ENCODE measurements around the gene CRYAA. TPM values are rescaled to one million over a fixed set of nuclear protein-coding genes. Genes with fewer than 3 reads are reported as not detected.

Gene CRYAA
- total and polyA plus RNA-seq, 2 of the 8 experiments (the other 6 are each of a cell fraction or from before 2014, with no cell fraction given), result not detected

GRCh38 chr21:43187715-43188114 lies 18.9 kb downstream of the CRYAA start:
- Histone ChIP-seq H3K18ac (ENCODE audit: extremely low read depth, low read length) (no peak overlapping the region), H3K23me2 (ENCODE audit: low read depth, low read length) (no peaks in the 10 kb centered on the region), H2BK120ac (replicated peaks; ENCODE audit: low read depth, low read length) (no peak overlapping the region), H2BK15ac (ENCODE audit: low read length) (no peak overlapping the region), H3K27ac (ENCODE audit: low read depth, low read length) (no peak overlapping the region), H3K23ac (ENCODE audit: insufficient read length) (peak overlapping the region; percentile 92), H4K20me1 (replicated peaks in 1 of 2; ENCODE audit: control insufficient read depth in 1 of 2, insufficient read depth in 2 of 2, low read length in 2 of 2) (peaks cover 0 to 3% of the 10 kb centered on the region in 2 experiments), H3K9me3 (ENCODE audit: insufficient read depth in 2 of 2, low read depth in 1 of 2, low read length in 1 of 2) (no peaks in the 10 kb centered on the region), H3K56ac (replicated peaks; ENCODE audit: insufficient read length, low read depth, low read length) (no peak overlapping the region), H3K9ac (replicated peaks in 1 of 4; ENCODE audit: extremely low read depth in 1 of 4, low read depth in 3 of 4, low read length in 3 of 4) (peak overlapping the region in 1 of 4 experiments; percentile 24; a peak in 1 of 7 replicates), H4K8ac (ENCODE audit: extremely low read depth, insufficient read depth, low read length) (no peak overlapping the region), H3K4me1 (replicated peaks in 1 of 4; ENCODE audit: control insufficient read depth in 3 of 4, insufficient read depth in 4 of 4, low read length in 3 of 4) (0 out of 7 replicates have a peak, but pooled peaks cover 0 to 2% (median 0%) of the 10 kb centered on the region in 4 experiments), H2BK20ac (ENCODE audit: low read length) (no peak overlapping the region), H3K14ac (ENCODE audit: insufficient read length) (no peak overlapping the region), H3K27me3 (replicated peaks in 1 of 4; ENCODE audit: control insufficient read depth in 3 of 4, extremely low read depth in 1 of 4, insufficient read depth in 3 of 4, low read length in 3 of 4) (no peaks in the 10 kb centered on the region), H3K79me2 (ENCODE audit: control insufficient read depth in 1 of 2, insufficient read depth in 2 of 2, low read length in 2 of 2) (no peaks in the 10 kb centered on the region), H2BK5ac (ENCODE audit: low read depth, low read length) (no peak overlapping the region), H3K4me2 (ENCODE audit: insufficient read depth in 1 of 2, low read depth in 2 of 2, low read length in 2 of 2) (no peak overlapping the region), H2AFZ (ENCODE audit: low read length) (no peak overlapping the region), H3K79me1 (ENCODE audit: low read depth, low read length) (no peaks in the 10 kb centered on the region), H3K4me3 (ENCODE audit: extremely low read depth in 1 of 4, insufficient read depth in 2 of 4, low read depth in 3 of 4, low read length in 4 of 4) (no peak overlapping the region), H3K4ac (replicated peaks; ENCODE audit: insufficient read length, low read depth, low read length) (peak overlapping the region; percentile 85), H3K36me3 (ENCODE audit: control insufficient read depth in 2 of 4, insufficient read depth in 4 of 4, low read length in 3 of 4) (no peaks in the 10 kb centered on the region), H4K5ac (ENCODE audit: insufficient read length, low read depth, low read length) (no peak overlapping the region), H4K91ac (replicated peaks; ENCODE audit: insufficient read length, low read length) (peak overlapping the region; percentile 93), H2AK5ac (ENCODE audit: low read depth, low read length) (no peak overlapping the region), H2BK12ac (ENCODE audit: low read depth, low read length) (no peak overlapping the region)
- DNase-seq (ENCODE audit: low read depth in 1 of 2, low spot score in 2 of 2), result no peak
- no peak for FAIRE-seq
- ChIA-PET CTCF (ENCODE audit: partially characterized antibody) (no interaction called here), POLR2A (ENCODE audit: partially characterized antibody) (no interaction called here)
- WGBS, 2 experiments (ENCODE audit: extremely low coverage in 1 of 2, insufficient coverage in 1 of 2, insufficient read length in 1 of 2, insufficient replicate concordance in 2 of 2, low coverage in 1 of 2, low lambda C conversion rate in 2 of 2, missing lambda C conversion rate in 1 of 2), result 96% methylated on average over 4 of the region's 4 CpGs; no CpG with 5 or more reads in 1 of the 2 experiments
- TF ChIP-seq TAF1 (IDR thresholded peaks at IDR 0.05; ENCODE audit: low read depth, low read length) (no peak), KDM5A (IDR thresholded peaks at IDR 0.05; ENCODE audit: low read length) (no peak), CTBP2 (IDR thresholded peaks at IDR 0.05; ENCODE audit: borderline replicate concordance, insufficient read depth, insufficient read length, low read length) (no peak), CBX8 (IDR thresholded peaks at IDR 0.05; ENCODE audit: borderline replicate concordance, low read depth, low read length) (no peak), NANOG (IDR thresholded peaks at IDR 0.05; ENCODE audit: insufficient read depth, low read depth, low read length, poor library complexity, severe bottlenecking) (no peak), POLR2AphosphoS5 (IDR thresholded peaks at IDR 0.05; ENCODE audit: low read depth, low read length) (no peak), YY1 (IDR thresholded peaks at IDR 0.05; ENCODE audit: low read depth, low read length) (no peak), CHD2 (IDR thresholded peaks at IDR 0.05; ENCODE audit: low read length) (no peak), HDAC2 (IDR thresholded peaks at IDR 0.05; ENCODE audit: borderline replicate concordance in 1 of 2, low read depth in 2 of 2, low read length in 2 of 2) (no peak), SIX5 (IDR thresholded peaks at IDR 0.05; ENCODE audit: low read depth, low read length) (no peak)
